ENCODE results near the gene COL3A1.

COL3A1 gene

GRCh38 chr2:188949046-188949818, 24.9 kb upstream of the COL3A1 start:
- TF ChIP-seq, protein P1, sequence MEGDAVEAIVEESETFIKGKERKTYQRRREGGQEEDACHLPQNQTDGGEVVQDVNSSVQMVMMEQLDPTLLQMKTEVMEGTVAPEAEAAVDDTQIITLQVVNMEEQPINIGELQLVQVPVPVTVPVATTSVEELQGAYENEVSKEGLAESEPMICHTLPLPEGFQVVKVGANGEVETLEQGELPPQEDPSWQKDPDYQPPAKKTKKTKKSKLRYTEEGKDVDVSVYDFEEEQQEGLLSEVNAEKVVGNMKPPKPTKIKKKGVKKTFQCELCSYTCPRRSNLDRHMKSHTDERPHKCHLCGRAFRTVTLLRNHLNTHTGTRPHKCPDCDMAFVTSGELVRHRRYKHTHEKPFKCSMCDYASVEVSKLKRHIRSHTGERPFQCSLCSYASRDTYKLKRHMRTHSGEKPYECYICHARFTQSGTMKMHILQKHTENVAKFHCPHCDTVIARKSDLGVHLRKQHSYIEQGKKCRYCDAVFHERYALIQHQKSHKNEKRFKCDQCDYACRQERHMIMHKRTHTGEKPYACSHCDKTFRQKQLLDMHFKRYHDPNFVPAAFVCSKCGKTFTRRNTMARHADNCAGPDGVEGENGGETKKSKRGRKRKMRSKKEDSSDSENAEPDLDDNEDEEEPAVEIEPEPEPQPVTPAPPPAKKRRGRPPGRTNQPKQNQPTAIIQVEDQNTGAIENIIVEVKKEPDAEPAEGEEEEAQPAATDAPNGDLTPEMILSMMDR (IDR thresholded peaks at IDR 0.05; ENCODE audit: insufficient read depth, low read depth, low read length, missing control alignments) = no peak
- DNase-seq (ENCODE audit: low read depth) = no peak
- no peak overlapping the region for H3K4me3 ChIP-seq (ENCODE audit: low read depth, low read length)

GRCh38 chr2:188952901-188953300, 21.3 kb upstream of the COL3A1 start:
- no peak overlapping the region for H3K4me3 ChIP-seq (ENCODE audit: low read depth, low read length)
- no peak for DNase-seq (ENCODE audit: low read depth)
- TF ChIP-seq, protein P1 (IDR thresholded peaks at IDR 0.05; ENCODE audit: insufficient read depth, low read depth, low read length, missing control alignments) = no peak

DNA sequence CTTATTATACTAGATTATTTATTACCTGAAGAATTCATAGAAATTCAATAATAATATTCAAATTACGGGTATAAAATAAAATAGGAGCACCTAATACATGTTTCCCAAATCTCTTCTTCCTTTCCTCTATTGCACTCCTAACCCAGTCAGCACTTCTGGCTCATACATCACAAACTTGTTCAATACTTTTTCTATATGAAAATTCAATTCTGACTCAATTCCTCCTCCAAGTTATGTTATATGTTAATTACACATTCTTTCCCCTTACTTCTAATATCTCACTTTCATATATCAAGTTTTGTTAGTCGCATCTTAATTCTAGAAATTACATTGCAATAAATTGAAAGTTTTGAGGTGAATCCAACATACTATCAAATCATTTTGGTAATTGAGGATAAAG, 17.9 kb upstream of the COL3A1 start:
- DNase-seq (ENCODE audit: low read depth) = no peak
- no peak overlapping the region for H3K4me3 ChIP-seq (ENCODE audit: low read depth, low read length)
- TF ChIP-seq, protein P1 (IDR thresholded peaks at IDR 0.05; ENCODE audit: insufficient read depth, low read depth, low read length, missing control alignments) = no peak

DNA sequence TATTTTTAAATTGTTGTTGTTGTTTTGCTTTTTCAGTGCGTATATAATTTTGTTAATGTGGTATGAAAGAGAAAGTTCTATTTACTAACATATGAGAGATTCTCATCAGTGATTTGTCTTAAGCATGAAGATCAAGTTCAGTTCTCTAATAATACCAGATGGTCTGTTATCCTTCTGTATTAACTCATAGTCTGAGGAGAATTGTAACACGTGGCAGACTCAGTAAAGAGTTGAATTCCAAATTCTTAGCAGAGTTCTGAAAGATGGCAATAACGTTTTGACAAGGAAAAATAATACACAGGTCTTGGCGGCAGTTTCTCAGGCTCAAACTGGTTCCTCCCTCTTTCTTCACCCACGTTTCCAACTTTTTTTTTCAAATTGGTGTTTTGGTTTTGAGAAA, 17.2 kb upstream of the COL3A1 start:
- DNase-seq (ENCODE audit: low read depth) = no peak

DNA sequence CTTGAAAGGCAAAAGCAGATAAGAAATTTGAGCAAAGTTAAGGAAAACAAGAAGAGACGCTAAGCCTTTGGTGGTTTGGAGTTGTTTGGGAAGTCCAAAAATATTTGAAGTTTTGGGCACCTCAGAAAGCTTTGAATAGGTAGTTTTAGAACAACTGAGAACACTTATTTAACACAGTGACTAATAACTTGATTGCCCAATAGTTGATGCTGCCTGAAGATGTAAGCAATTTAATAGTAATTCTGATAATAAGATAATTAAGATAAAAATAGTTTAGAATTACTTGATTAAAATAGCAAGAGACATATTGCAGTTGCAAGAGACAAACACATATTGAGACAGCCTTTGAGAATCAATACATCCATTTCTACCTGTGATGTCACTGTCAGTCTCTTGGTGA, 16.5 kb upstream of the COL3A1 start:
- DNase-seq (ENCODE audit: low read depth) = no peak
- TF ChIP-seq, protein P1 (IDR thresholded peaks at IDR 0.05; ENCODE audit: insufficient read depth, low read depth, low read length, missing control alignments) = no peak
- no peak overlapping the region for H3K4me3 ChIP-seq (ENCODE audit: low read depth, low read length)

More for the DNA sequence above, 17.2 kb upstream of the COL3A1 start:
- no peak overlapping the region for H3K4me3 ChIP-seq (ENCODE audit: low read depth, low read length)
- TF ChIP-seq, protein P1 (IDR thresholded peaks at IDR 0.05; ENCODE audit: insufficient read depth, low read depth, low read length, missing control alignments) = no peak

DNA sequence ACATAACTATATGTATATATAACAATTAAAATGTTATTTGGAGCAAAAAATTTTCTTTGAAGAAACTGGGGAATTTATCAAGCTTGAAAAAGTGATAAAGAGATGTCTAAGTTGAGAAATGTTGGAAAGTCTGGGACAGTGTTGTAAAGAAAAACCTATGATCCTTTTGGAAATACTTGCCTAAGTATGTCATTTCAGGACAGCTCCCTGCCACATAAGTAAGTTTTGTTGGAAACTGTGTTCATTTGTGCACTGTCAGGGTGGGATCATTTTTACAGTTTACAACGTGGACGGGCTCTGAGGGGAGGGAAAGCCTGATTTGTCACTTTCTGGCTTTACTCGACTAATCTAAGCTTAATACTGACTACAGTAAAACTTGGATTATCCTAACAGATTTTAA, 10.4 kb upstream of the COL3A1 start:
- DNase-seq (ENCODE audit: low read depth) = no peak
- TF ChIP-seq, protein P1 (IDR thresholded peaks at IDR 0.05; ENCODE audit: insufficient read depth, low read depth, low read length, missing control alignments) = no peak
- no peak overlapping the region for H3K4me3 ChIP-seq (ENCODE audit: low read depth, low read length)

All from GM12865 (cell line).